Activated T-helper 1 cell treated with Interleukin-2 at 50 U/mL for 16 hours (primary cell): ENCODE measurements around the gene RPS19BP1.

Experiments used
- DNase-seq: peaks from one replicate; pipeline ENCODE4 v3.0.0-alpha.2; 2020; ENCODE audit warnings: low read depth

Gene RPS19BP1

DNA sequence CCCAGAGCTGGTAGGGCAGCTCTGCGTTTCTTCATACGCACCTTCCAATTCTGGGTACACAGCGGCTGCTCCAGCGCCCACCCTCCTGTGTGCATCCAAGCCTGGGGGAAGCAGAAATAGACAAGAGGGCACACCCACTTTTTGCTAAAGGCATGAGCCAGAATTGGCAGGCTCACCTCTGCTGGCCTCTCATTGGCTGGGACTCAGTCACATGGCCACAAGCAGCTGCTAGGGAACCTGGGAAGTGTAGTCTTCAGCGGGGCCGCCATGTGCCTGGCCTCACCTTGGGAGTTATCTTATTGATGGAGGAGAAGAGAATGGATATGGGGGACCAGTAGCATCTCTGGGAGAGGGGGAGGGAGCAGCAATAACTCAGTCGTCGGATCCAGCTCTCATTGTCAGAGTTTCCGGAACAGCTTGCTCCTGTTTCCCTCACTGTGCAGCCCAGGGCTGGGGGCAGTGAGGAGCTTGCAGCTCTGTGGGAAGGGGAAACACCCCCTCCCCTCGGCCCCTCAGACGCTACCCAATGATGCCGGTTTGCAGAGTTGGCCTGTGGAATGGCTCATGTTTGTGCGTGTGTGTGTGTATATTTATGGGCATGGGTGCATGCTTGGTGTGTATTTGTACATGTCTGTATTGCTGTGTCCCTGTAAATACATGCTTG lies 42.3 kb downstream of the RPS19BP1 start:
- peak; percentile 46 for DNase-seq

DNA sequence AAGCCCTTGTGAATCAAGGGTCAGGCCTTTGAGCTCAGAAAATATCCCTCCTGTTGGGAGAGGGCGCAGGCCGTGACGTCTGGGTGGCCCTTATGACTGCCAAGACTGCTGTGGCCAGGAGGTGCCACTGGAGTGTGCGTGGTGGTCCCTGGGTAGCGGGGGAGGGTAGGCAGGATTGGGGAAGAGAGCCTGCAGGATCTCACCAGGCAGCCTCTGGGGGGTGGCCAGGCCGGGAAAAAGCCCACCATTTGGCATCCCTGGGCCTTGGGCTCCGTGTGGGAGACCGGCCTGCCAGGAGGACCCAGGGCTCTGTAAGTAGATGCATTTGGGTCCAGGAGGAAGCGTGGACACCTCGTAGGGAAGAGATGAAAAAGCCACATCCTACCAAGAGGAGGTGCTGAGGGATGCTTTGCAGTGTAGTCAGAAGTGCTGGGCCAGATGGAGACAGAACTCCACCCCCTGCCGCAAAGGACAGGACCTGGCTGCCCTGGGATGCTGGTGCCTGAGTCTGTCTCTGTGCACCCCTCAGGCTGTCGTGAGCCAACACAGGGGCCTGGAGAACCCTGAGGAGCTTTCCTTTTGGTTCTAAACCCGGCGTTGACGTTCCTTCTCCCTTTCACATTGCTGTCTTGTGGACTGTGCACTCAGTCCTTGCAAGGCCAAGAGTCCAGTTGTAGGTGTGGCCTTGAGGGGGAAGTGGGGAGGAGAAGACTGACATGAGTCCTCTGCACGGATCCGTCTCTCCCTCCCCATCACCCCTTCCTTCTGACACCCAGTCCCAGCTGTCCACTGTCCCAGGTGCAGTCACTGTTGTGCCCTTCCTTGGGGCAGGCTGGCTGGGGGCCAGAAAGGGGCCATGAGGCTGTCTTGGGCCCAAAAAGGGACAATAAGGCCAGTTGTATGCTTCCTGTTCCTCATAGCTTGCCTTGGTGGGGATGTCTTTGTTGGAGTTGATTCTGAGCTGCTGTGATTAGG lies 43.2 kb downstream of the RPS19BP1 start:
- DNase-seq, result no peak

DNA sequence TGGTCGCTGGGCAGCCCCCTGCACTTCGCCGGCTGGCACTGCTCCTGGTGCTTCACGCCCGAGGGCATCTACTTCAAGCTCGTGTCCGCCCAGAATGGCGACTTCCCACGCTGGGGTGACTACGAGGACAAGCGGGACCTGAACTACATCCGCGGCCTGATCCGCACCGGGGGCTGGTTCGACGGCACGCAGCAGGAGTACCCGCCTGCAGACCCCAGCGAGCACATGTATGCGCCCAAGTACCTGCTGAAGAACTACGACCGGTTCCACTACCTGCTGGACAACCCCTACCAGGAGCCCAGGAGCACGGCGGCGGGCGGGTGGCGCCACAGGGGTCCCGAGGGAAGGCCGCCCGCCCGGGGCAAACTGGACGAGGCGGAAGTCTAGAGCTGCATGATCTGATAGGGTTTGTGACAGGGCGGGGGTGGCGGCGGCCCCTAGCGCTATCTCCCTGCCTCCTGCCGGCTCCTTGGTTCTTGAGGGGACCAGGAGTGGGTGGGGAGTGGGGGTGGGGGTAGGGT lies 43.9 kb downstream of the RPS19BP1 start:
- no peak for DNase-seq

DNA sequence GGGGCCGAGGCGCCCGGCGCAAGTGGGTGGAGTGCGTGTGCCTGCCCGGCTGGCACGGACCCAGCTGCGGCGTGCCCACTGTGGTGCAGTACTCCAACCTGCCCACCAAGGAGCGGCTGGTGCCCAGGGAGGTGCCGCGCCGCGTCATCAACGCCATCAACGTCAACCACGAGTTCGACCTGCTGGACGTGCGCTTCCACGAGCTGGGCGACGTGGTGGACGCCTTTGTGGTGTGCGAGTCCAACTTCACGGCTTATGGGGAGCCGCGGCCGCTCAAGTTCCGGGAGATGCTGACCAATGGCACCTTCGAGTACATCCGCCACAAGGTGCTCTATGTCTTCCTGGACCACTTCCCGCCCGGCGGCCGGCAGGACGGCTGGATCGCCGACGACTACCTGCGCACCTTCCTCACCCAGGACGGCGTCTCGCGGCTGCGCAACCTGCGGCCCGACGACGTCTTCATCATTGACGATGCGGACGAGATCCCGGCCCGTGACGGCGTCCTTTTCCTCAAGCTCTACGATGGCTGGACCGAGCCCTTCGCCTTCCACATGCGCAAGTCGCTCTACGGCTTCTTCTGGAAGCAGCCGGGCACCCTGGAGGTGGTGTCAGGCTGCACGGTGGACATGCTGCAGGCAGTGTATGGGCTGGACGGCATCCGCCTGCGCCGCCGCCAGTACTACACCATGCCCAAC lies 44.6 kb downstream of the RPS19BP1 start:
- DNase-seq, result no peak

DNA sequence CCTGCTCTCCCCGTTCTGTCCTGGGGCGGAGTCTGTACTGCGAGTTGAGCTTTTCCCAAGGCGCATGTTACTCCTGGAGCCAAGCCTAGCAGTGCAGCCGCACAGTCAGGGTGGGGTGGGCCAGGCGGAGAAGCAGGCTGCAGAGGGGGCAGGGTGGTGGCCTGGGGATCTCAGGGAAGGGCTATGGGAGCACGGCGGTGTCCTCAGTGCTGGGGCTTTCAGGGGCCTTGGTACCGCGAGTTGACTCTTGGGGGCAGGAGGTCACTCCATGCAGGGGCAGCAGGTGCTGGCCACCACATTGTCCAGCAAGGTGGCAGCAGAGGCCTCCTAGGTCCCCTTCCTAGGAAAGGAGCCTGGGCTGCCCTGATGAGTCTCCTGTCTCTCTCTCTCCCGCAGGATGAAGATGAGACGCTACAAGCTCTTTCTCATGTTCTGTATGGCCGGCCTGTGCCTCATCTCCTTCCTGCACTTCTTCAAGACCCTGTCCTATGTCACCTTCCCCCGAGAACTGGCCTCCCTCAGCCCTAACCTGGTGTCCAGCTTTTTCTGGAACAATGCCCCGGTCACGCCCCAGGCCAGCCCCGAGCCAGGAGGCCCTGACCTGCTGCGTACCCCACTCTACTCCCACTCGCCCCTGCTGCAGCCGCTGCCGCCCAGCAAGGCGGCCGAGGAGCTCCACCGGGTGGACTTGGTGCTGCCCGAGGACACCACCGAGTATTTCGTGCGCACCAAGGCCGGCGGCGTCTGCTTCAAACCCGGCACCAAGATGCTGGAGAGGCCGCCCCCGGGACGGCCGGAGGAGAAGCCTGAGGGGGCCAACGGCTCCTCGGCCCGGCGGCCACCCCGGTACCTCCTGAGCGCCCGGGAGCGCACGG lies 45.4 kb downstream of the RPS19BP1 start:
- no peak for DNase-seq

DNA sequence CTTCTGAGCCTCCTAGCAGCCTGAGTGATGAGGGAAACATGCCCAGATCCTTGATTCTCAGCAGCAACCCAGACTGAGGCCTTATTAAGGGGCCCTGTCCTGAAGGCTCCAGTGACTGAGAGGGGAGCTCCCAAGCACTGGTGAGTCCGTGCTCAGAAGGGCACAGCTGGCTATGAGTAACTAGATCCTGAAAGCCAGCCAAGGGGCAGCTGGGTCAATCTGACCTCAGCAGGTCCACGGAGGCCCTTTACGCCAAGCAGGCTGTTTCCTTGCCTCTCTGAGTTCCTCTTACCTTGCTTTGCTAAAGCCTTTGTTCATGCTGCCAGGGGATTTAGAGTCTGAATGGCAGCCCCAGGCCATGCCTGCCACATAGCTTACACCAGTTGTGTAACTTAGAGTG lies 49.8 kb downstream of the RPS19BP1 start:
- DNase-seq, result no peak

DNA sequence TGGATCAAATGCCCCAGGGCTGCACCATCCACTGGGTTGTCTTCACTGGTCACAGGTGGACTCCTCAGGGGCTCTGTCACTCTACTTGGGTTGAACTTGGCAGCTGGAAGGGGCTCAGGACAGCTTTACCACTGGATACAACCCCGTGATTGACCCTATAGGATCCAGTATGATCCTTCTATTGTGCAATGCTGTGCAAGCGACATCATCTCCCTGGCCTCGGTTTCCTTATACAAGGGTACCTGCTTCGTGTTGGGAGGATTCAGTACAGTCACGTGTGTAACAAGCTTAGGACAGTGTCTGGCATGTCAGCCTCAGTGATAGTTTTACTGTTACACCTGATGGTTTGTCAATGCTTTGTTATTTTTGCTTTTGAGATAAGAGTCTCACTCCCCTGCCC lies 51.0 kb downstream of the RPS19BP1 start:
- no peak for DNase-seq

DNA sequence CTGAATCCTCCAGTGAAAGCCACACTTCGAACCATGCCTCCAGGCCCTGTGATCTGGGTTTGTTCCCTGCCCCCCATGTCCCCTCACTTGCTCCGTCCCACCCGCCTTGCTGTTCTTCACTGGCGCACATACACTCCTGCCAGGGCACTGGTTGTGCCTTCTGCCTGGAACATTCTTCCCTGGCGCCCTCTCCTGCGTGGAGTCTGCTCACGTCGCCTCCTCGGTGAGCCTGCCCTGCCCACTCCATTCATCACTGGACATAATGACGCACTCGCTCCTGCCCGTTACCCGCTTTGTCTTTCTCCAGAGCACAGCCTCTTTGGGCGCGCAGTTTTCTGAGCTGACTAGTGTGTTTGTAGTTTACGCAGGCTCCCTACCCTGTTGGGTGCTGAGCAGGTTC lies 51.5 kb downstream of the RPS19BP1 start:
- no peak for DNase-seq

DNA sequence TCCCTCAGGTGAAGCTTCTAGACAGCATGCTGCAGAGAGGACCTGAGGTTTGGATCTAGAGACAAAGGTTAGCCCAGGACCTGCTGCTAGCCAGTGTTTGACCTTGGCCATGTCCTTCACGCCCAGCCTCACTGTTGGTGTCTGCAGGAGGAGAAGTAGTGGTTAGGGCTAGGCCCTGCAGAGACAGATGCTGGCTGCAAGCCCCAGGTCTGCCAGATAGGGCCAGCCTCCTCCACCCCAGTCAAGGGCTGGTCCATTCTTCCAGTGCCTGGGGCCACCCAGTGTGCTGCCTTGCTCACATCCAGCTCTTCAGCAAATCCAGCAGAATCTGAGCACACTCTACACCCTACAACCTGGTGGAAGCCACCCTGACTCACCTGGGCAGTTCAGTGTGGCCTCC lies 52.0 kb downstream of the RPS19BP1 start:
- no peak for DNase-seq

DNA sequence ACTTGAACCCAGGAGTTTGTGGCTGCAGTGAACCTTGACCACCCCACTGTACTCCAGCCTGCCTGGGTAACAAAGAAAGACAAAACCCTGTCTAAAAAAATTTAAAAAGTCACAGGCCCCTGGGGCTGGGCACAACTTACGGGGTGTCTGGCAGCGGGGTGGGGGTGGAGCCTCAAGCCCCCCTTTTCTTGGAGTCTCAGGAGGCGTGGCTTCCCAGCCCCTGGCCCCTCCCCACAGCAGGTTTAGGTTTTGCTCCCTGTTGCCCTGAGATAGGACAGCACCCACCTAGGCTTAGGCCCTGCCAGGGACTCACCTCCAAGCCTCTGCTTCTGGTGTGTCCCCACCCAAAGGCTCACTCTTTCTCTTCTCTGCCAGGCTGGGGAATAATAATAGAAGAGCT lies 53.3 kb downstream of the RPS19BP1 start:
- DNase-seq, result no peak
